GM12864 (cell line): ENCODE results near the gene GFPT1.
"Not testable (repeated sequence)": the region's sequence is repeated elsewhere in the genome, so short reads cannot be mapped to it uniquely, and the experiment has no call there.

ENCODE experiments used
- DNase-seq: peaks from one replicate; pipeline ENCODE4 v3.0.0-alpha.2; 2011; ENCODE audit warnings: low read depth
- H3K4me3 ChIP-seq: 2 replicates; pipeline ENCODE4 v1.5.1; 2011; ENCODE audit warnings: mild to moderate bottlenecking, low read depth, low read length, control low read depth
- TF ChIP-seq, protein P1 (sequence below): IDR thresholded peaks from 2 replicates; pipeline ENCODE4 v1.5.1; 2011; ENCODE audit warnings: low read depth, mild to moderate bottlenecking, moderate library complexity, low read length, control low read depth, inconsistent platforms; ENCODE audit errors: missing control alignments

The GFPT1 gene

DNA sequence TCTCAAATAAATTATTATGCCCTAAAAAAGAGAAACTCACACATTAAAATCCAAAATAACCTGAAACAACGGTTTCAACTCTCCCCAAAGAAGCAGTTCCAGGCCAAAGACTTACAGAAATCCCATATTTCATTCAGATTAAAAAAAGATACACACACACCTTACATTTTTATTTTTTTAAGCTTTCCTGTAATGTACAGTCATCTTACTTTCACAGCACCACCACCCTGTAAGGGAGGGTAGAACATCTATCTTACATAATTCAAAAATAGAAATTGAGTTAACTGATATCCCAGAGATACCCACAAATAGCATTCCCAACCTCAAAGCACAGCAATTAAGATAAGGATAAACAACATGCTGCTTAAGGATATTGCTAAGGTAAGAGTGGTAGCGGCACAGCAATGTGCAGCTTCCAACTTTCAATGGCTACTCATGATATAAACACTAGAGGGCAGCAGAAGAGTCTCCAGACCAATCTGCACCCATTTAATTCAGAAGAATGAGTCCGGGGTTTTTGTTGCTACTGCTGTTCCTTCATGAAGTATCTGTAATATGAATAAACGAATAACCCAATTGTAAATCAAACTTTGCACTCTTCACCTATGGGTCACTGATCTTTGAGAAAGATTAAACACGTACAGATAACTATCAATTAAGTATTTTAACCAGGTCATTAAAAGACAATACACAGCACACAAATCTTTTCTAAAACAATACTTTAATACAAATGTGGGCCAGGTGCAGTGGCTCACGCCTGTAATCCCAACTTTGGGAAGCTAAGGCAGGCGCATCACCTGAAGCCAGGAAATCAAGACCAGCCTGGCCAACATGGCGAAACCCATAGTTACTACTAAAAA, 11.3 kb downstream of the GFPT1 start:
- no peak overlapping the region for H3K4me3 ChIP-seq
- DNase-seq, result no peak
- TF ChIP-seq, protein P1, sequence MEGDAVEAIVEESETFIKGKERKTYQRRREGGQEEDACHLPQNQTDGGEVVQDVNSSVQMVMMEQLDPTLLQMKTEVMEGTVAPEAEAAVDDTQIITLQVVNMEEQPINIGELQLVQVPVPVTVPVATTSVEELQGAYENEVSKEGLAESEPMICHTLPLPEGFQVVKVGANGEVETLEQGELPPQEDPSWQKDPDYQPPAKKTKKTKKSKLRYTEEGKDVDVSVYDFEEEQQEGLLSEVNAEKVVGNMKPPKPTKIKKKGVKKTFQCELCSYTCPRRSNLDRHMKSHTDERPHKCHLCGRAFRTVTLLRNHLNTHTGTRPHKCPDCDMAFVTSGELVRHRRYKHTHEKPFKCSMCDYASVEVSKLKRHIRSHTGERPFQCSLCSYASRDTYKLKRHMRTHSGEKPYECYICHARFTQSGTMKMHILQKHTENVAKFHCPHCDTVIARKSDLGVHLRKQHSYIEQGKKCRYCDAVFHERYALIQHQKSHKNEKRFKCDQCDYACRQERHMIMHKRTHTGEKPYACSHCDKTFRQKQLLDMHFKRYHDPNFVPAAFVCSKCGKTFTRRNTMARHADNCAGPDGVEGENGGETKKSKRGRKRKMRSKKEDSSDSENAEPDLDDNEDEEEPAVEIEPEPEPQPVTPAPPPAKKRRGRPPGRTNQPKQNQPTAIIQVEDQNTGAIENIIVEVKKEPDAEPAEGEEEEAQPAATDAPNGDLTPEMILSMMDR, result peak; percentile 69

DNA sequence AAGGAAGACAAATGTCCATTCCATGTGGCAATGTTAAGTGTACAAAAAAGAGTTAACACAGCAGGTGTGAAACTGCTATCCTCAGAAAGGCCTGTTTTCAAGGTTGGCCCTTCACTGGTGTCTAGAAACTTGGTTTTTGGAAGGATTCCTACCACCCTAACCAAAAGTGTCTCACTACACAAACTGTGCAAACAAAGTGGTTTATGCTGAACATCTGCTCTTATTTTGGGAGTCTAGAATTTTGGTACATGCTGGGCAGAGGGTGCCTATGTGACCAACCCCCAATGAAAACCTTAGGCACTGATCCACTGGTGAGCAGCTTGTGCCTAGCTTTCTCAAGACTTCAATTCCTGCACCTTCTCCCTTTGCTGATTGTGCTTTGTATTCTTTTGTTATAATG, 14.3 kb downstream of the GFPT1 start:
- TF ChIP-seq, protein P1, result no peak
- no peak overlapping the region for H3K4me3 ChIP-seq
- no peak for DNase-seq

DNA sequence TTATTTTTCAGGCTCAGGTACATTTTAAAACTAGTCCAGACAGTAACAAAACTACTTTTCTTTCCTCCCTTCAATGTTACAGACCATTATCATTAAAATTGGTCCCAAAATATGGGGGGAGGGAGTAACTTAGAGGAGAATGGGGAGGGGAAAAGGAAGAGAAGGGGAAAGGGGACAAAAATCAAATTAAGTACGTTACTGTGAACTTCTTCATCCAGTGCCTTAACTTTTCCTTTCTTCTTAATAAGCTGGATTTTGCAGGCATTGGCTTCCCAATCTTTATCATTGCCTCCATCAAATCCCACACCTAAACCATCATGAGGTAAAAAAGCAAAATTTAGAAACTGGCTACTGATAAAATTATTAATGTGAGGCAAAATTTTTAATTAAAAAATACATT, 17.2 kb downstream of the GFPT1 start:
- no peak overlapping the region for H3K4me3 ChIP-seq
- no peak for DNase-seq
- TF ChIP-seq, protein P1, result no peak

DNA sequence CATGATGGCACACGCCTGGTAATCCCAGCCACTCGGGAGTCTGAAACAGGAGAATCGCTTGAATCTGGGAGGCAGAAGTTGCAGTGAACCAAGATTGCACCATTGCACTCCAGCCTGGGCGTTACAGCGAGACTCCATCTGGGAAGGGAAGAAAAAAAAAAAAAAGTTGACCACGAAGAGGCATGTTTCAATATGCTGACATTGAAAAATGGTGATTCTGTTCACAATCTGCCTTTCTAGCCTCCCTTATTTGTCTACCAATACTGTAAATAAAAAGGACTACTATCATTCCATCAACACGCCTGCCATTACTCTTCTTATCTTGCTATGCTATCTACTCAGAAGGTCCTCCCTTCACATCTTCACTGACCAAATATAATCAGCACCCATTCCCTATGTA, 18.4 kb downstream of the GFPT1 start:
- no peak overlapping the region for H3K4me3 ChIP-seq
- no peak for DNase-seq
- TF ChIP-seq, protein P1, result no peak

DNA sequence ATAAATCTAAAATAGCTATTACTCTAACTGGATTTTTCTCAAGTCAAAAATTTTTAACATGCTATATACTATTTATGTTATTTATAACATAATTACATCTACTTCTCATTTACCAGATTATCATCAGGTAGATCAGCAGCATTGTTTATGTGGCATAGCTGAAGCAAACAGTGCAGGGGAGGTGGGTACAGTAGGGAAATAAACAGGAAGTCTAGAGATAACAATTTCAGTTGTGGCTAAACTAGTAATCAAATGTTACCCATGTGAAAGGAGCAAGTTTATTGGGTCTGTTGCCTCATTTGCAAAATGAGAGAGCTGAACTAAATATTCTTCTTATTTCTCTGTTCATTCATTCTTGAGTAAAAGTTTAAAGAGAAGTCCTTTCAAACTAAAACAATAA, 27.7 kb downstream of the GFPT1 start:
- TF ChIP-seq, protein P1, result no peak
- H3K4me3 ChIP-seq, result no peak overlapping the region
- no peak for DNase-seq

DNA sequence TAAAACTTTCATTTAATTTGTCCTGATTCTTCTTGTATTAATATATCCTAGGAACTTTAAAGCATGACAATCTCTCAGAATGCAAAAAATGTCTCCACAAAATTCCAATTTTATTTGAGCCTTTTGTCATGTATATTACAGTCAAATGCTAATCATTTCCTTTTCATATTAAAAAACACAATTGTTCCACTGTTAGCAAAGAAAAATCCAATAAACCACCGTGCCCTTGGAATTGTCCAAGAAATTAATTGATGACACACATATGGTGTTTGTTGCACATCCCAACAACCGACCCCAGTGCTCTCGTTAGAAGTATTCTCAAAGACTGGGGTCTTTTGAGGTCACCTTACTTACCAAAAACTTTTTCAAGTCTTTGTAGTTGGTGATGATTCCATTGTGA, 28.1 kb downstream of the GFPT1 start:
- no peak for DNase-seq
- no peak overlapping the region for H3K4me3 ChIP-seq
- TF ChIP-seq, protein P1, result no peak

DNA sequence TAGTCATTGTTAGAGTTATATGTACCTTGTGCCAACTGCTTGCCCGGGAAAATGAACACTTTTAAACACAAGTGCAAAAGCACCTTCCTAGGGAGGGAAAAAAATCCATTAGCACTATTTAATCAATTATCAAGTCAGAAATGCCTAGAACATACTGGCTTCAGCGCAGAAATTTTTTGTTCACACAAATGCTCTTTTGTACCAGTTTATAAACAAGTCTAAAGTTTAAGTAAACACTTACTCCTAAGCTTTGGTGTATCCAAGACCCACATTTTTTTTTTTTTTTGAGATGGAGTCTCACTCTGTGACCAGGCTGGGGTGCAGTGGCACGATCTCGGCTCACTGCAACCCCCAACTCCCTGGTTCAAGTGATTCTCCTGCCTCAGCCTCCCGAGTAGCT, 30.6 kb downstream of the GFPT1 start:
- no peak for DNase-seq
- TF ChIP-seq, protein P1, result no peak

DNA sequence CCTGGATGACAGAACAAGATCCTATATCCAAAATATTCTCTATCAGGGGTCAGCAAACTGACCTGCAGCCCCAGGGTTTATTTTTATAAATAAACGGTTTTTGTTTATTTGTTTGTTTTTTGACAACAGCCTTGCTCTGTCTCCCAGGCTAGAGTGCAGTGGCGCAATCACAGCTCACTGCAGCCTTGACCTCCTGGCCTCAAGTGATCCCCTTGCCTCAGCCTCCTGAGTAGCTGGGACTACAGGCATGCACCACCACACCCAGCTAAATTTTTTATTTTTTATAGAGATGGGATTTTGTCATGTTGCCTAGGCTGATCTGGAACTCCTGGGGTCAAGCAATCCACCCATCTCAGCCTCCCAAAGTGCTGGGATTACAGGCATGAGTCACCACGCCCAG, 32.1 kb downstream of the GFPT1 start:
- not testable (repeated sequence) for H3K4me3 ChIP-seq, DNase-seq

More for the DNA sequence above, 30.6 kb downstream of the GFPT1 start:
- H3K4me3 ChIP-seq, result no peak overlapping the region
